GM12892 (cell line): ENCODE results near the gene OR8B2.

Source experiments
- DNase-seq: peaks from one replicate; pipeline ENCODE4 v3.0.0; 2011; ENCODE audit not compliant: insufficient read length
- FAIRE-seq: peaks from 2 replicates; lab custom pipeline; 2011; peaks lifted over from hg19 to GRCh38; lab: Jason Lieb, UNC
- POLR2A ChIP-seq: IDR thresholded peaks from 2 replicates; pipeline ENCODE4 v1.6.1; 2011; ENCODE audit warnings: low read depth, low read length, control low read depth
- POLR2AphosphoS5 ChIP-seq: IDR thresholded peaks from 2 replicates; pipeline ENCODE4 v1.6.1; 2011; ENCODE audit warnings: low read depth, low read length, control low read depth
- TAF1 ChIP-seq: IDR thresholded peaks from 2 replicates; pipeline ENCODE4 v1.6.1; 2011; ENCODE audit warnings: low read depth, mild to moderate bottlenecking, control low read depth, low read length, borderline replicate concordance

Gene OR8B2

GRCh38 chr11:124380585-124380984 lies 3.7 kb downstream of the OR8B2 start:
- no peak for FAIRE-seq
- no peak for DNase-seq
- TF ChIP-seq TAF1 (no peak), POLR2A (no peak), POLR2AphosphoS5 (no peak)

GRCh38 chr11:124376280-124376679 lies 8.0 kb downstream of the OR8B2 start:
- no peak for DNase-seq
- TF ChIP-seq TAF1: no peak
- TF ChIP-seq POLR2A: no peak
- FAIRE-seq: no peak

DNA sequence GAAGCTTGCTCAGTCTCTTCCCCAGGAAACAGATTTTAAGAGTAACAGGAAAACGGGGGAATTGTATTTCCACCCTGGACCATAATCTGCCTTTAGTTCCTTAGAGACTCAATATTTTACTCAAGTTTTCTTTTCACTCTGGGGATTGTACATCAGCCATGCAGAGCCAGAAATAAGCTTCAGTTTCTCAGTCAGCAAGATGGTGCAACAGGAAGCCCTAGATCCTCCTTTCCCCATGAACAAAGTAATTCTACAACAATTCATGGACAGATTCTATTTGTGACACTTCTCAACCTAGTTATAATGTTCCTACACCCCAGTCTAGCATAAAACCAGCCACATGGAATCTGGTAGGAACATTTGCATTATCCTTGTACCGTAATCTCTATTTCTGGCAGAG lies 24.7 kb downstream of the OR8B2 start:
- DNase-seq (no peak), FAIRE-seq (no peak)
- TF ChIP-seq POLR2A: no peak
- no peak for TF ChIP-seq TAF1
- TF ChIP-seq POLR2AphosphoS5: no peak

DNA sequence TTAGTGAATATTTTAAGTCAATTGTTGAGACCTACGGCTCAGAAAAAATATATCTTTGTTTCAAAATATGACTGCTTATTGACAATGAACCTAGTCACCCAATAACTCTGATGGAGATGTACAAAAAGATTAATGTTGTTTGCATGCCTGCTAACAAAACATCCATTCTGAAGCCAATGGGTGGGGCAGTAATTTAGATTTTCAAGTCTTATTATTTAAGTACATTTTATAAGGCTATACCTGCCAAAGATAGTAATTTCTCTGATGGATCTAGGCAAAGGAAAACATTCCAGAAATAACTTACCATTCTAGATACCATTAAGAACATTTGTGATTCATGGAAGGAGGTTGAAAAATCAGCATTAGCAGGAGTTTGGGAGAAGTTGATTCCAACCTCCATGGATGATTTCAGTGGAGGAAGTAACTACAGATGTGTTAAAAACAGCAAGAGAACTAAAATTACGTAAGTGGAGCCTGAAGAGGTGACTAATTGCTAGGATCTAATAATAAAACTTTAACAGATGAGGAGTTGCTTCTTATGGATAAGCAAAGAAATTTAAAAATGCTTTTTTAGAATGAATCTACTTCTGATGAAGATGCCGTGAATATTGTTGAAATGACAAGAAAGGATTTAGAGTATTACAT lies 37.9 kb downstream of the OR8B2 start:
- TF ChIP-seq POLR2AphosphoS5 (no peak), POLR2A (no peak), TAF1 (no peak)
- DNase-seq (no peak), FAIRE-seq (no peak)

GRCh38 chr11:124344346-124344745 lies 40.0 kb downstream of the OR8B2 start:
- no peak for TF ChIP-seq POLR2AphosphoS5
- TF ChIP-seq TAF1: no peak
- no peak for TF ChIP-seq POLR2A
- FAIRE-seq (no peak), DNase-seq (no peak)

- DNase-seq (no peak), FAIRE-seq (no peak)
- TF ChIP-seq POLR2AphosphoS5: no peak
Measured at GRCh38 chr11:124340142-124340447, 44.2 kb downstream of the OR8B2 start.

- TF ChIP-seq POLR2A (no peak), POLR2AphosphoS5 (no peak), TAF1 (no peak)
- FAIRE-seq (no peak), DNase-seq (no peak)
Measured at GRCh38 chr11:124339396-124340141, 44.7 kb downstream of the OR8B2 start.
